T follicular helper cell (primary cell): ENCODE measurements around the gene SLC43A3.

Experiments used
- DNase-seq: peaks from one replicate; pipeline ENCODE4 v3.0.0-alpha.2; 2020; ENCODE audit warnings: low read depth

The SLC43A3 gene

GRCh38 chr11:57358543-57358961, 68.4 kb downstream of the SLC43A3 start:
- DNase-seq = no peak

- DNase-seq = no peak
Measured at GRCh38 chr11:57357856-57358255, 69.1 kb downstream of the SLC43A3 start.

- no peak for DNase-seq
Measured at GRCh38 chr11:57357310-57357709, 69.6 kb downstream of the SLC43A3 start.
